HG02852 (cell line): ENCODE data around the gene CSMD2.

Experiments
- ATAC-seq: cut with Tn5 transposase; IDR thresholded peaks from one replicate; pipeline ENCODE4 v1.9.1; 2021; ENCODE audit warnings: mild to moderate bottlenecking, moderate library complexity; ENCODE audit not compliant: unreplicated experiment

The CSMD2 gene

GRCh38 chr1:33624261-33624990, 540.6 kb downstream of the CSMD2 start:
- ATAC-seq, result no peak

GRCh38 chr1:33623811-33624210, 541.2 kb downstream of the CSMD2 start:
- ATAC-seq, result no peak

GRCh38 chr1:33622757-33623156, 542.3 kb downstream of the CSMD2 start:
- ATAC-seq, result no peak

GRCh38 chr1:33618636-33619035, 546.4 kb downstream of the CSMD2 start:
- no peak for ATAC-seq

- ATAC-seq, result no peak
Observed at GRCh38 chr1:33617451-33617850, 547.6 kb downstream of the CSMD2 start.

GRCh38 chr1:33616780-33617179, 548.2 kb downstream of the CSMD2 start:
- ATAC-seq, result no peak

GRCh38 chr1:33615546-33615945, 549.5 kb downstream of the CSMD2 start:
- ATAC-seq, result no peak

- no peak for ATAC-seq
Observed at GRCh38 chr1:33610864-33611455, 554.1 kb downstream of the CSMD2 start.

GRCh38 chr1:33610391-33610790, 554.6 kb downstream of the CSMD2 start:
- ATAC-seq, result no peak

- ATAC-seq, result no peak
Observed at GRCh38 chr1:33609739-33610138, 555.3 kb downstream of the CSMD2 start.

GRCh38 chr1:33608825-33609400, 556.1 kb downstream of the CSMD2 start:
- no peak for ATAC-seq

GRCh38 chr1:33607444-33608005, 557.5 kb downstream of the CSMD2 start:
- no peak for ATAC-seq

GRCh38 chr1:33606272-33606671, 558.8 kb downstream of the CSMD2 start:
- ATAC-seq, result no peak

- no peak for ATAC-seq
Observed at GRCh38 chr1:33602271-33602670, 562.8 kb downstream of the CSMD2 start.

GRCh38 chr1:33601751-33602150, 563.3 kb downstream of the CSMD2 start:
- ATAC-seq, result no peak

GRCh38 chr1:33599516-33600115, 565.4 kb downstream of the CSMD2 start:
- no peak for ATAC-seq

GRCh38 chr1:33588726-33589125, 576.3 kb downstream of the CSMD2 start:
- ATAC-seq, result no peak

- no peak for ATAC-seq
Observed at GRCh38 chr1:33586795-33587194, 578.2 kb downstream of the CSMD2 start.

GRCh38 chr1:33586106-33586505, 578.9 kb downstream of the CSMD2 start:
- no peak for ATAC-seq

GRCh38 chr1:33583567-33583966, 581.5 kb downstream of the CSMD2 start:
- no peak for ATAC-seq

- ATAC-seq, result no peak
Observed at GRCh38 chr1:33578557-33579448, 586.2 kb downstream of the CSMD2 start.
